ENCODE measurements around the gene ALG10B. TPM values are rescaled to one million over a fixed set of nuclear protein-coding genes. Genes with fewer than 3 reads are reported as not detected.
"Not testable (repeated sequence)": the region's sequence is repeated elsewhere in the genome, so short reads cannot be mapped to it uniquely, and the experiment has no call there.

Gene ALG10B
- total RNA-seq, 1 donor from 2014 or later = 14.0 TPM

DNA sequence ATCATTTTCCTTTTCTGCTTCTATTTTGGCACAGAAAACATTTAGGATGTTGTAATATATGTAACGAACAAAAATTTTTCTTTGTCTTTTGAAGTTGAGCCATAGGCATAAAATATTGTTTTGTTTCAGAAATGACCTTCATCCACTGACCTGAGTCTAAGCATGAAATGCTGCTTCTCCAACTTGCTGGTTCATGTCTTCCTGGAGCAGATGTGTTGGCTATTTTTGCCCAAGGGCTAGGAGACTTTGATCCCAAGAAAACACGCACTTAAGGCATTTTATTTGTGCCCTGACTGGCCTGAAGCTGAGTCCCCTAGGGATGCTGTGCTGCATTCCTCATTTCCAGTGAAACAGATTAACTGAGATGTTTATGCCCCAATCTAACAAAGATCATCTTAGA is 27.2 kb upstream of the ALG10B start:
- H3K9me3 Mint-ChIP-seq = peaks cover 5% of the 10 kb centered on the region
- H3K27ac Mint-ChIP-seq = no peak overlapping the region
- TF ChIP-seq, protein P1, sequence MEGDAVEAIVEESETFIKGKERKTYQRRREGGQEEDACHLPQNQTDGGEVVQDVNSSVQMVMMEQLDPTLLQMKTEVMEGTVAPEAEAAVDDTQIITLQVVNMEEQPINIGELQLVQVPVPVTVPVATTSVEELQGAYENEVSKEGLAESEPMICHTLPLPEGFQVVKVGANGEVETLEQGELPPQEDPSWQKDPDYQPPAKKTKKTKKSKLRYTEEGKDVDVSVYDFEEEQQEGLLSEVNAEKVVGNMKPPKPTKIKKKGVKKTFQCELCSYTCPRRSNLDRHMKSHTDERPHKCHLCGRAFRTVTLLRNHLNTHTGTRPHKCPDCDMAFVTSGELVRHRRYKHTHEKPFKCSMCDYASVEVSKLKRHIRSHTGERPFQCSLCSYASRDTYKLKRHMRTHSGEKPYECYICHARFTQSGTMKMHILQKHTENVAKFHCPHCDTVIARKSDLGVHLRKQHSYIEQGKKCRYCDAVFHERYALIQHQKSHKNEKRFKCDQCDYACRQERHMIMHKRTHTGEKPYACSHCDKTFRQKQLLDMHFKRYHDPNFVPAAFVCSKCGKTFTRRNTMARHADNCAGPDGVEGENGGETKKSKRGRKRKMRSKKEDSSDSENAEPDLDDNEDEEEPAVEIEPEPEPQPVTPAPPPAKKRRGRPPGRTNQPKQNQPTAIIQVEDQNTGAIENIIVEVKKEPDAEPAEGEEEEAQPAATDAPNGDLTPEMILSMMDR (conservative IDR thresholded peaks at IDR 0.05) = no peak
- DNase-seq (ENCODE audit: extremely low spot score, unreplicated experiment) = no peak
- no peaks in the 10 kb centered on the region for H3K36me3 Mint-ChIP-seq
- H3K27me3 Mint-ChIP-seq = no peaks in the 10 kb centered on the region
- no peaks in the 10 kb centered on the region for H3K4me1 Mint-ChIP-seq (ENCODE audit: unreplicated experiment)
- no peak overlapping the region for H3K4me3 Mint-ChIP-seq

DNA sequence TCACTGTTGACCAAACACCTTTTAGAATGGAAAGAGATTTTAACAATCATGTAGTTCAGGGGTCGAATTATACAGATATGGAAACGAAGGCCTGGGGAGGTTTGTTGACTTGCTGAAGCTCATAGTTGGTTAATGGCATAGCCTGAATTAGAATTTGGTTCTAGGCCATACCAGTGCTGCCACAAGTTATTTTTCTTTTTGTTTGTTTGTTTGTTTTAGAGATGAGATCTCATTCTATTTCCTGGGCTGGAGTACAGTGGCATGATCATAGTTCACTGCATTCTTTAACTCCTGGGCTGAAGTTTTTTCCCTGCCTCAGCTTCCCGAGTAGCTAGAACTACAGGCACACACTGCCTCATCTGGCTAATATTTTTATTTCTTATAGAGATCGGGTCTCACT is 25.4 kb upstream of the ALG10B start:
- Mint-ChIP-seq H3K27me3 (no peaks in the 10 kb centered on the region), H3K36me3 (no peaks in the 10 kb centered on the region), H3K27ac (no peak overlapping the region), H3K4me3 (no peak overlapping the region), H3K9me3 (peaks cover 5% of the 10 kb centered on the region), H3K4me1 (ENCODE audit: unreplicated experiment) (no peaks in the 10 kb centered on the region)
- DNase-seq (ENCODE audit: extremely low spot score, unreplicated experiment) = no peak
- TF ChIP-seq, protein P1 (conservative IDR thresholded peaks at IDR 0.05) = no peak

DNA sequence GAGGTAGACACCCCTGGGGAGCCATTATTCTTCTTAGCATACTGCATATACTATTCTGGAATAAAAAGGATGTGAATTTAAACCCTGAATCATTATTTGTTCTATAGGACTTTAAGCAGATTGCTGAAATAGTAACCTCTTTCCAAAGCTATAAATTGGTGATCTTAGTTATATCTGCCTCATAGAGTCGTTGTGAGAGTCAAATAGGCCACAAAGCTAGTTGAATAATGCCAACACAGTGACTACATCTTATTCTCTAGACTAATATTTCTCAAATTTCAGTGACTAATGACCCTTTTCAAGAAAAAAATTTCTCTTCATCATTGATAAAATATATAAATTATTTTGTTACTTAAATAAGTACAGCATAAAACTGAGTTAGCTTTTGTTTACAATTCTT is 13.6 kb upstream of the ALG10B start:
- not testable (repeated sequence) for H3K4me3 Mint-ChIP-seq; H3K36me3 Mint-ChIP-seq; H3K9me3 Mint-ChIP-seq; DNase-seq (ENCODE audit: extremely low spot score, unreplicated experiment); H3K4me1 Mint-ChIP-seq (ENCODE audit: unreplicated experiment); H3K27me3 Mint-ChIP-seq; H3K27ac Mint-ChIP-seq

DNA sequence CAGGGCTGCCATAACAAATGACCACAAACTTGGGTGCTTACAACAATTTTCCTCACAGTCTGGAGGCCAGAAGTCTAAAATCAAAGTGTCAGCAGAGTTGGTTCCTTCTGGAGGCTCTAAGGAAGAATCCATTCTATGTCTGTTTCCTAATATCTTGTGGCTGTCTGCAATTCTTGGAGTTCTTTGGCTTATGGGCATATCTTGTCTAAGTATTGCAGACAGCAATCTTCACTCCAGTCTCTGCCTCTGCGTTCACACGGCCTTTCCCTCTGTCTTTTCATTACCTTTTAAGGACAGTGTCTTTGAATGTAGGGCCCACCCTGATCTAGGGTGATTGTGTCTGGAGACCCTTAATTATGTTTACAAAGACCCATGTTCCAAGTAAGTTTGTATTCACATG is 5.4 kb downstream of the ALG10B start:
- not testable (repeated sequence) for H3K27ac Mint-ChIP-seq; DNase-seq (ENCODE audit: extremely low spot score, unreplicated experiment); H3K27me3 Mint-ChIP-seq; H3K4me3 Mint-ChIP-seq; H3K4me1 Mint-ChIP-seq (ENCODE audit: unreplicated experiment); H3K9me3 Mint-ChIP-seq; H3K36me3 Mint-ChIP-seq

DNA sequence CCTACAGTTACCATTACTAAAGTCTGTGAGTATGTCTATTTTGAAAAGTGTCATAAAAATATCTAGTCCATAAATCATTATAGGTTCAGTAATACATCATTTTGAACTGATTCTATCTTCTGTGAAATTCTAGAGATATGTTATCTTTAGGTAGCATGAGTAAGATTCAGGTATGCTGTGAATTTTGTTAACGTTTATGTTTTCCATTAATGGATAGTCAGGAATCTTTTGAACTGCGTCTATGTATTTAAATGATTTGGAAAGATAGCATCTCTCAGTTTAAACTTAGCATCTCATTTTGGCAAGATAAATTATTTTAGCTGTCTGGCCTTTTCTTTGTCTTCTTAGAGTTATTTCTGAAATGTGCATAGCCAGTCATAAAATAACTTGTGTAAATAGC is 8.3 kb downstream of the ALG10B start:
- Mint-ChIP-seq H3K9me3 (no peaks in the 10 kb centered on the region), H3K4me3 (no peak overlapping the region), H3K36me3 (no peaks in the 10 kb centered on the region), H3K4me1 (ENCODE audit: unreplicated experiment) (no peaks in the 10 kb centered on the region), H3K27ac (no peak overlapping the region), H3K27me3 (no peaks in the 10 kb centered on the region)
- no peak for DNase-seq (ENCODE audit: extremely low spot score, unreplicated experiment)
- TF ChIP-seq, protein P1 (conservative IDR thresholded peaks at IDR 0.05) = no peak

DNA sequence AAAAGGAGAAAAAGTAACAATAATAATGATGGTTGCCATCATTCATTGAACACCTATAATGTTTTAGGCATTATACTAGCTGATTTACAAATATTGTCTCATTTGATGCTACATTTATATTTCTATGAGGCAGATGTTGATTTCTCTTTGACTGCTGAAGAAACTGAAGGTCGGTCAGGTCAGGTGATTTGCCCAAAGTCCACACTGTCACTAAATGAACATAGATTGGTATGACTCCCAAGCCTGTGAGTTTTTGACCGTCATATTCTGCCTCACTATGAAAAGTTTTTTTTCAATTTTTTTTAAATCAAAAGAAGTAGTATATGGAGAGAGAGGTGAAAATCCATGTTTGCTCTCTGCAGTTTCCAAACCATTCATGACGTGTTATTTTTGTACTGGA is 10.8 kb downstream of the ALG10B start:
- H3K9me3 Mint-ChIP-seq = no peaks in the 10 kb centered on the region

More for the DNA sequence above, 10.8 kb downstream of the ALG10B start:
- H3K36me3 Mint-ChIP-seq = no peaks in the 10 kb centered on the region
- H3K27me3 Mint-ChIP-seq = no peaks in the 10 kb centered on the region
- no peak overlapping the region for H3K27ac Mint-ChIP-seq
- H3K4me3 Mint-ChIP-seq = no peak overlapping the region
- TF ChIP-seq, protein P1 (conservative IDR thresholded peaks at IDR 0.05) = no peak
- no peak for DNase-seq (ENCODE audit: extremely low spot score, unreplicated experiment)
- no peaks in the 10 kb centered on the region for H3K4me1 Mint-ChIP-seq (ENCODE audit: unreplicated experiment)

All from type B pancreatic cell (in vitro differentiated cells).